Stimulated activated CD8-positive, alpha-beta memory T cell treated with anti-CD3 and anti-CD28 coated beads, Interleukin-4, amount 100 ng/mL, for 1 hour (primary cell): ENCODE data around the gene DAB1.

Experiments used
- DNase-seq, 2 donors: peaks; one replicate each; pipeline ENCODE4 v3.0.0-alpha.2; 2020; ENCODE audit warnings: low read depth in 2 of 2, low spot score in 1 of 2

DAB1 gene

DNA sequence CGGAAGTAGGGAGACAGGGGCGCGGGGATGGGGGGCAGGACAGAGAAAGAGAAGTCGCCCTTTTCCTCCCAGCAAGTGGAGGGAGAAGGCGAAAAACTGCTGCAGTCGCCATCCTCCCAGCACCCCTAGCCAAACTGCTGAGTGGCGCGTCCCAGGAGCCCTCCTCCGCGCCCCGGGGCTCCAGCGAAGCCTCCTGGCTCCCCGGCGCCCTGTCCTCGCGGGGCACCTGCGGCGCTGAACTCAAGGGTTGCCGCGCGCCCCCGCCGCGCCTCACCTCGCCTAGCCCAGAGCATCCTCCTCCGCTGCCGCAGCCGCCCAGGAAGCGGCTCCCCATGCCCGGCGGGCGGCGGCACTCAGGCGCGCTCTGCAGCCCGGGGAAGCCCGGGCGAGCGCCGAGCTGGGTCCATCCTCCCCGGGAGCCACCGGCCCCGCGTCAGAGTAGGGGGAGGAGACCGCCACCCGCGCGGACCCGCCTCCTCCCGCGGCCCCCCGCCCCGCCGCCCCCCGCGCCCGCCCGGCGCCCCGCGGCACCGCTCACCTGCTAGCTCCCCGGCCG is at the start of gene DAB1:
Gene DAB1 (minus strand): TSS at position 405 of the 556 bp plus-strand sequence. CDS start 133,030 bp downstream, outside the sequence.
- DNase-seq = no peak

DNA sequence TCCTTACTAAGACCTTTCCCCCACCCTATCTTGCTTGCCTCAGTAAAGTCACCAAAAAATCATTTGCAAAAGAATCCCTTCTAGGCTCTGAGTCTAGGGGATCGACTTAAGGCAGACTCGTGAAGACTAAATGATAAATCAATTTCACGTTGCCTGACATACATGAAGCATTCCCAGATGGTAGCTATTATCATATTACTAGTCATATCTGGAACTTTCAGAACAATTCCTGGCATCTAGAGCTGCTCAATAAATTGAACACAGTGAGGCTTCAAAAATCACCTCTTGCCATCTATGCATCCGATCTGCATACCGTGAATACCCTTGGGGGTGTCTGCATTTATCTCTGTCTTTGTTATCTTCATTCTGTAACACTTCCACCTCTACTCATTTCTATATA is 49.6 kb upstream of the DAB1 start:
- DNase-seq = no peak

GRCh38 chr1:57471995-57472394 is 48.1 kb upstream of the DAB1 start:
- DNase-seq = no peak

- DNase-seq = no peak
These were observed 46.2 kb upstream of the DAB1 start for GRCh38 chr1:57470036-57470435.

- DNase-seq = no peak
These were observed 45.0 kb upstream of the DAB1 start for GRCh38 chr1:57468641-57469523.

DNA sequence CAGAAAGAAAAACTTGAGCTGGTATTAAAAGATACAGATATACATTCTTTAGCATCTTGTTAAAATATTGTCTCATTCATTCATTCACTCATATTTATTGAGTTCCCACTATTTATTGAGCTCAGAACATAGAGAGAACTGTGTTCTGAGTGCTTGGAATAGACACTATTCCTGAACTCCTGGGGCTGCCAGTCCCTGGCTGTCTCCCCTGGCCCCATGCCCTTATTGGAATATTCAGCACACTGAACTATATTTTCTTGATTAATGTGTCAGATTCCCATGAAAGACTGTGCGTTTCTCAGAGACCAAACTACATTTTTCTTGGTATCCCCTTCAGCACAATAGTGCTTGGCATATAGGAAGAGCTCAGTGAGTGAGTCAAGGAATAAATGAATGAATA is 44.0 kb upstream of the DAB1 start:
- no peak for DNase-seq

GRCh38 chr1:57464756-57465155 is 40.9 kb upstream of the DAB1 start:
- no peak for DNase-seq

DNA sequence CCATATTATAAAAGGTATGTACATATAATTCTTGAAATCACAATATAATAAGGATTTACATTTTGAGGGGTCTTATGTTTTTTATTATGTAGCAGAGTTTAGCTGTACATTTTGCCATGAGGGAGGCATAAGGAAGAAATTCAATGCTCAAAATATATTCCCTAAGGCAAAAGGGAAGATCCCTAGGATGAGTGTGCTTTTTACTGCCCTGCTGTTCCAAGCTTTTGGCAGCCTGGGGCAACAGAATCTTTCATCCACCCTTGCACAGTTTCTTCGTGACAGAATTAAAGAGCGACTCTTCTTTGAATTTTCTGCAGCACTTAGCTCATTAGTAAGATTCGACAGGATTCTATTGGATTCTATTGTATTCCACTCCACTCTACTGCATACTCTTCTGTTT is 39.5 kb upstream of the DAB1 start:
- DNase-seq = no peak

- no peak for DNase-seq
These were observed 37.5 kb upstream of the DAB1 start for GRCh38 chr1:57461405-57461804.

DNA sequence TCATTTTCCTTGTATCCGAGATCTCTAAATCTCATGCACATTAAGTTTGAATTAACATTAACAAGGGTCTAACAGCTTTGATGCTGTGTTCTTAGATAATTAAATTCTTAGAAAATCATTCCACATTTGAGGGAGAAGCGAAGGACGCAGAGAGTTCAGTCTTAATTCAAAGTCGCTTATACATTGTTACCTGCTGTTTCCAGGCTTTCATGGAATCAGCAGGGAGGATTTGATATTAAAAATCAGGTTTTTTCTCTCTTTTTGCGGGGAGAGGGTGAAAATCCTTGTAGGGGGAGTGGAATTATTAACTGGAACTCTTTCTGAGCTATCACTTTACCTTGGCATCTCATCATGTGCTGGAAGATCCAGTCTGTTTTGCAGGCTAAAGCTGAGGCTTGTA is 27.7 kb upstream of the DAB1 start:
- no peak for DNase-seq

- no peak for DNase-seq
These were observed 27.1 kb upstream of the DAB1 start for GRCh38 chr1:57450981-57451380.

GRCh38 chr1:57447551-57447950 is 23.7 kb upstream of the DAB1 start:
- no peak for DNase-seq

DNA sequence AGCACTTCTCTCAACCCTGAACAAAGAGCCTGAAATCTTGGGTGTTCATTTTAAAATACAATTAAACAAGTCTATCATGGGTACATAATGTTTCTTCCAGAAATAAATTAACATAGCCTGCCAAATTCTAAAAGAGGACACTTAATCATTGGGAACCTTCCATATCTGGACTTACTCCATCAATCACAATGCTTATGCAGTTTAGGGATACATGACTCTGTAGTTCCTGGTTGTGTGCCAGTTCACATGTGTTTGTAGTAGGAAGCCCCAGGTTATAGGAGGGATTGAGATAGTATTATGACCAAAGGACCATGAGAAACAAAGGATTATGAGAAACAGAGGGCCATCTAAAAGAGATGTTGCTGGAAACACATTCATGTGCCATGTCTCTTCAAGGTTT is 19.1 kb upstream of the DAB1 start:
- no peak for DNase-seq

- DNase-seq = no peak
These were observed 16.2 kb upstream of the DAB1 start for GRCh38 chr1:57440096-57440495.

DNA sequence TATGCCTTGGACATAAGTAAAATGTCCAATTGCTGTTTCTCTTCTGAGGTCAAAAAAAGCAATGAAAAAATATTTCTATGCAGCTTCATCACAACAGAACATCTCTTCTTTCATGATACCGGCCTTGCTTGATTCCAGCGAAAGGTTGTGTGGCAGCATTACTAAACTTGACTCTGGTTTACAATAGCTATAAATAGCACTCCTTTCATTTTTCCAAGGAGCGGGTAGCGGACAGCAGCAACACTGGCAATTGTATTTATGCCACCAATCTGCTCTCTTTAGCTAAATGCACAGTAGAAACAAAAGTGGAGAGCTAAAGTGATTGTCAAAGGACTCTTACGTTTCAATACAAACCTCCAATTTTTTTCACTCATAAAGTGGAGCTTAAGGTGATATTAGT is 7.5 kb upstream of the DAB1 start:
- DNase-seq = no peak

- no peak for DNase-seq
These were observed 569 bp upstream of the DAB1 start for GRCh38 chr1:57424231-57425027.

DNA sequence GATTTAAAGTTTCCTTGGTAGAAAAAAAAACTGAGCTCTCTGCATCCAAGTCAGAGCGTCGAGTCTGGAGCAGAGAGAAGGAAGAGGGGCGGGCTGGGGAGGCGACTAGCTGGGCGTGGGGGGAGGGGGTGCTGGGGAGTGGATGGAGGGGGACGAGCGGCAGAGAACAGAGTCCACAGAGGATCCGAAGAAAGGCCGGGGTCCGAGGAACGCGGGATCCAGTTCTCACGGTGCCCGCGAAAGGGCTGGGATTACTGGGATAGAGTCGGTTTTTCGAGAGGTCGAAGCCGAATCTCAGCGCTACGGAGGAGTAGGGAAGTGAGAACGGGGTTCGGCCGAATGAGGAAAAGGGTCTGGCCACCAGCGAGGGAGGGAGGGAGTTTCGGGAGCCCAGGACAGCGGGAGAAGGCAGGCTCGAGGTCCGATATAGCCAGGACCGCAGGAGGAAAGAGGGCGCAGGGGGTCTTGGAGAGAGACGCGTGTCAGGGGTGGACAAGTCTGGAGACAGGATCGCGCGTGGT is 665 bp downstream of the DAB1 start:
- DNase-seq = no peak

GRCh38 chr1:57422271-57423134 is 1.4 kb downstream of the DAB1 start:
- DNase-seq = no peak

- DNase-seq = no peak
These were observed 2.1 kb downstream of the DAB1 start for GRCh38 chr1:57421806-57422205.

DNA sequence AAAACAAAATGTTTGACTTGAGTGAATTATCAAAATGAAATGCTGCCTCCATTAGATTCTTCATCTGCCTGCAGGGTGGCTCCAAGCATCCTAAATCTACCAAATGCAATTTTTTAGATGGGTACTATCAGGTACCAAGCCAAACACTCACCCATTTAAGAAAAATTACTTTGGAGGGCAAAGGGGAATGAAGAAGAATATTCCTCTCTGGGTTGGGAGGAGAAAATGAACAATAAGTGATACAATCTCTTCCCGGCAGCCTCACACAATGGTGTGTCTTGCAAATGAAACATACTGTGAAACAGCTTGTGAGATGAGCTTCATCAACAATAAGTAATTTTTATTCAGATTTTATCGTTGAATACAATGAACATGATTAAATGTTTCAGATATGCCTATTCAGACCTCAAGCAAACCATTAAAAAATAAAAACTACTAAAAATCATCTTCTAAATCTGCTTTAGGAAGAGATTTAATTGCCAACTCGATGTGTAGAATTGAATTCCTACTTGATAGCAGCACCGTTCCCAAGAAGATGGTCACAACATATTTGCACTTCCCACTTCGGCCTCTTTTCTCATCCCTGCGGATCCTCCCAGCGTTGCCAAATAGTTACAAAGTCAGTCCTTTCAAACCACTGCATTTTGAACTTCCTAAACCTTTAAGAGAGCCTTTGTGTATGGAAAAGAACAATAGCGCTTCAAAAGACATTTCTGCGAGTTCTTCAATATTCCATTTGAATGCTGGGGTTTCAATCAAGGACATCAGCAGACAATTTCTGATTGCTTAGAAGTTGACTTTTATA is 2.7 kb downstream of the DAB1 start:
- DNase-seq = no peak
